Renal cortex interstitium (tissue), 11 donors: ENCODE data around the gene NLGN1. TPM values are rescaled to one million over a fixed set of nuclear protein-coding genes. Genes with fewer than 3 reads are reported as not detected.

Experiments used
- DNase-seq, 11 donors: peaks; one replicate each; pipeline ENCODE4 v3.0.0-alpha.2; 2013; ENCODE audit warnings: low read depth in 9 of 11, low spot score in 4 of 11; ENCODE audit errors: extremely low read depth in 1 of 11
- polyA plus RNA-seq, 3 donors: library from polyadenylated mRNA; unstranded; fragments of 120-200 nt; gene quantifications; one replicate each; pipeline ENCODE4 v1.2.1, GENCODE V29; 2013; ENCODE audit not compliant: insufficient read length in 3 of 3

Gene NLGN1
- polyA plus RNA-seq, 3 donors = 1.9 to 2.7 (median 2.5) TPM

GRCh38 chr3:173785004-173785403 lies 387.5 kb downstream of the NLGN1 start:
- DNase-seq = no peak

DNA sequence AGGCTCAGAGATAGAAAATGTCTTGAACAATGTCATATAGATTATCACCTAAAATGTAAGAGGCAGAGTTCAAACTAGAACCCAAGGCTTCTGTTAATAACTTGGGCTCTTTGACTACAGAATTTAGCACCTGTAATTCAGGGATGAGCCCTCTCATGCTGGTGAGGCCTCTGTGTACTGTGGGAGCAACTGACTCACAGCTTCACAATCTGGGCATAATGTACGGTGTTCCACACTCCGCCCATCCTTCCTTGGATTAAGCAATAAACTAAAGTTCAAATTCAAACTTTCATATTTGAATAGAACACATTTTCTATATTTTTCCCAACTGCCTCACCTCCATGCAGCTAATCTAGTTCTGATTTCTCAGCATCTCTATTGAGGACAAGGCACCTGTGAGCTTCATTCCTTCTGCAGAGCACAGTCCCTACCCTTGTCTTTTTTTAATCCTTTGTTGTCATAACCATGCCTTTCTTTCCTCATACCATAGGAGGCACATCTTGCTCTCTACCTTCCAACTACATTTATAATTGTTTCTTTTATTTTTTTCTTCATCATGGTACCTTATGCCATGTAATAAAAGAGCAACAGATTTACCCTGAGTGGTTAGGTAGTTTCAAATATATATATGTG lies 392.1 kb downstream of the NLGN1 start:
- no peak for DNase-seq

DNA sequence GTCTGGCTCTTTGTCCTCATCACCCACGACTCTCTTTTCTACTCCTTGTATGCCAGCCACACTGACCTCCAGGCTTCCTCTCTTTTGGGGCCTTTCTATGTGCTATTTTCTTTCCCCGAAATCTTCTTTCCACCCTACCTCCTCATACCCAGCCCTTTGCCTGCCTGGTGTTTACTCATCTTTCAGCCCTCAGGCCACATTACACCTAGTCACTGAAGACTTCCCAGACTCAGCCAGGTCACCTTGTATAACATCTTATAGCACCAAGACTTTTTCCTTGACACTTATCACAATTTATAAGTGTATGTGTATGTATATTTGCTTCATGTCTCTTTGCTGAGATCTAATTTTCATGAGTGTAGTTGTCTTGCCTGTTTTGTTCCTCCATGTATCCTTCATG lies 396.4 kb downstream of the NLGN1 start:
- no peak for DNase-seq

DNA sequence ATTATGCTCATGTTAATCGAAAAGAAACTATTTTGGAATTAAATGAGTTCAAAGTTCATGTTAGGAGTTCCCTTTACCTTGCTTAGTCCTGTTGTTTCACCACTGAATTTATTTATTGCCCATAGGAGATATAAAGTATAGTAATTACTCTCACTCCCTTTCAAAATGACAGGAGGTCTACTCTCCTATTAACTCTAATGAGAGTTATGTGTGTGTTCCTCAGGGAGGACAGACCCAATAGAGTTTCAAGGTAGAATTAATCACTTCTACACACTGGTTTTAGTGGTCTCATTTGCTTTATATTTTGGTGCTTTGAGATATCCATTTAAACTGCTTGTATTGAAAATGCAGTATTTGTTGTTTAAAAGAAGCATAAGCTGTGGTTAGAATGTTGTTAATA lies 398.9 kb downstream of the NLGN1 start:
- peak in 1 of 11 donors; percentile 10 for DNase-seq

DNA sequence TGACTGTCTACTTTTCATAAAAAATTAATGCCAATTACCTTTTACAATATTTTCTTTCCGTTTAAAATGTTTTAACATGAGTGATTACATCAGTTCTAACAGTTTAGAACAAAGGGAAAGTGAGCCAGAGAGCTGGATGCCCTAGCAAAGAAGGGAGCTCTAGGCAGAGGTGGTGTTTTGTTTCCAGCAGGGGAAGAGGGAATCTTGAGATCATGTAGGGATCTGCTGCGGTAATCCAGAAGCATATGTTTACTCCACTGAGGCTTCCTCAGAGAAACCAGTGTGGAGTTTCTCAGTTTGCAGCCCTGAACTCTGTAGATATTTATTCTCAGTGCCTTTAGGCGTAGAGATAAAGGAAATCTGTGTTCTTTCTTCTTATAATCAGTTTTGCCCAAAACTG lies 399.3 kb downstream of the NLGN1 start:
- DNase-seq = no peak

DNA sequence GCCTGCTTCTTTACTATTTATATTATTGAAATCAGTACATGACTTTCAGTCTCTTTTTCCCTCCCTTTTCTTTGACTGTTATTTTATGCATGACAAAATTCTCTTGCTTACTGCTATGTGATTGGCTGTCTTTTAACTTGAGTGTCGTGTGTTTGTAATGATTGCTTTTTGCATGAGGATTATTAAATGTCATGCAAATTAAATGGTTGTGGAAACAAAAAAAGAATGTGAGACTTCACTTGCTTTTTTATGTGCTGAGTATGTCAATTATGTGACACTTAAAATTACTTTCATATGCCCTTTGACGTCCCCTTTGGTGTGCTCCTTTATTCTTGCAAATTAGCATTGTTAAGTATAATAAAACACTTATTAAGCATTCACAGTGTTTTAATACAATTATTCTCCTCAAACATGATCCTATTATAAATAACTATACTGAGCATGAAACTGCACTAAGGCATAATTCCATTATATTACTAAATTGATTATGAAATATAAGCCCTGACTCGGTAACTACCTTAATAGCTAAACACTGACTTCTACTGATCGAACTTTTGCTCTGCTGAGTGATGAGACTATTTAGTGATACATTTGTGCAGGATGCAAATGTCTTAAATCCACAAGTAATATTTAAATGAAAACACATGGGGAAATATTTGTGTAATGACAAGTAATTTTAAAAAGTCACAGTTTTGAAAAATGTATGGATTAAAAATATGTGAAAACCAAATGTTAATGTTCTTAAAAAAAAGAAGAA lies 401.7 kb downstream of the NLGN1 start:
- DNase-seq = no peak

GRCh38 chr3:173800154-173800553 lies 402.6 kb downstream of the NLGN1 start:
- DNase-seq = no peak

DNA sequence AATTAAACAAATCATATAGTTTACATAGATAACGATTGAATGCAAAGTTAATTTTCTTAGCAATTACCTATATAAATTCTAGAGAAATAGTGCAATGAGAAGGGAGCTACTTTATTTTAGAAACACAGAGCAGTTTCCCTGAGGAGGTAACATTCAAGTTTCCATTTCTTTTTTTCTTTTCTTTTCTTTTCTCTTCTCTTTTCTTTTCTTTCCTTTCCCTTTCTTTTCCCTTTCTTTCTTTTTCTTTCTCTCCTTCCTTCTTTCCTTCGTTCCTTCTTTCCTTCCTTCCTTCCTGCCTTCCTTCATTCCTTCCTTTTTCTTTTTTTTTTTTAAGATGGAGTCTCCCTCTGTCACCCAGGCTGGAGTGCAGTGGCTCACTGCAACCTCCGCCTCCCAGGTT lies 417.3 kb downstream of the NLGN1 start:
- DNase-seq = no peak

- DNase-seq = no peak
Observed at GRCh38 chr3:173819368-173819767, 421.8 kb downstream of the NLGN1 start.

DNA sequence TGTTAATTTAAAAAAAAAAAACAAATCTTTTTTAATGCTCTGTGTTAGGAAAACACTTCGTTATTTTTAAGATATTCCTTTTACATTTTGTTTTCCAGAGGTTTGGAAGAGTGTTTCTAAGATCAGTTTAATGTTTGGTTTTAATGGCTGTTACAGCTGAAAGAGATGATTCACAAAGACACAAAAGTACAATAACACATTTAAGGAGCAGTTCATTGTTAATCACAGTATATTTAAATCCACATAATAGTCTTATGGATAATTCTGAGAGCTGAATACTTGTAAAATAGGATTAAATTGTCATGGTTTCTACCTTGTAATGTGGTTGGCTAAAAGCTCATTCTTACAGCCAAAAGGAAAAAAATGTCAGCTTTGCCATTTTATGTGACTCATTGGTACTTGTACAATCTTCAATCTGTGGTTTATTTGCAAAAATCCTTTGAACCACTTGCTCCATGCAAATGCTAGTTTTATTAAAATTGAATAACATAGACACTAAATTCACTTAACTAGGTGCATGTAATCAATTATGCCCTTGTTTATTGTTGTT lies 426.4 kb downstream of the NLGN1 start:
- no peak for DNase-seq

DNA sequence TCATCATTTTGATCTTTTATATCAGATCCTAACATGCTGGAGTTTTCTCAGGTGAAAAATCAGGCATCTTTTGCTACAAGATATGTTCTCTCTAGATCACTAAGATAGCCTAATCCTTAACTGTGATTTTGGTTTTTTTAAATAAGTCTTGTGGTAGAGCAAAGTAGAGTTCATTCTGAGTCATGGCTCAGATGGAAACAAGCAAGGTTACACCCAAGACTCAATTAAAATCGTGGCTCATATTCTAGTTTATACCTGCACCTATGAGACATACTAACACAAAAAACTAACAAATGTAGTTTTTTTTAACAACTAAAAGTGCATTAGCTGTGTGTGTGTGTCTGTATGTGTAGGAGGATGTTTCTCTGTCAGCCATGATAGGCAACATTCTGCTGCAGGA lies 428.2 kb downstream of the NLGN1 start:
- DNase-seq = no peak

- no peak for DNase-seq
Observed at GRCh38 chr3:173826416-173826815, 428.9 kb downstream of the NLGN1 start.

DNA sequence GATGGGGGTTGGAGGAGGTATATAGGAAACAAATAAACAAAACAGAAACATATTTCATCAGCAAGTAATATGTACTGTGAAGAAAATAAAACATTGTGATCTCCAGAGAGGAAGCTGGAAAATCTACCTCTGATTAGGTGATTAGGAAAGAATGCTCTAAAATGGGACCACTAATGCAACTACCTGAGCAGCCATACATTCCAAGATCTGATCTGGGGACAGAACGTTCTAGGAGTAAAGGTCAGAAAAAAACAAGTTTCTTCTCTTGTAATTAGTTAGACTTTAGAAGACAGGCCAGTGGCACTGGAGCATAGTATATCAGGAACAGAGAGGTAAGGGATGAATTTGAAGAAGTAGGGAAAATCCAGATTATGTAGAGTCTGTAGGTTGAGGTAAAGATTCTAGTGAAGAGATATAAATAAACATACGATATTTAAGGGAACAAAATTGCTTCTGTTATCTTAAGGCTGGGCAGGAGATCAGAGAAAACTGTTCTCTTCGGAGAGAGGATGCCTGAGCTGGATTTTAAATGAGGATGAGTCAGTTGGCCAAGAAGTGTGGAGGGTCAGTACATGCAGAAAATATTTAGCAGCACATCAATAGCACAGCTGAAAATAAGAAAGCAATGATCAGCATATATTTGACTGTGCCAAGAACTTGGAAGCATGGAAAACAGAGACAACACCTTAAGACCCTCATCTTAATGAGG lies 429.5 kb downstream of the NLGN1 start:
- no peak for DNase-seq

GRCh38 chr3:173838644-173839043 lies 441.1 kb downstream of the NLGN1 start:
- no peak for DNase-seq

DNA sequence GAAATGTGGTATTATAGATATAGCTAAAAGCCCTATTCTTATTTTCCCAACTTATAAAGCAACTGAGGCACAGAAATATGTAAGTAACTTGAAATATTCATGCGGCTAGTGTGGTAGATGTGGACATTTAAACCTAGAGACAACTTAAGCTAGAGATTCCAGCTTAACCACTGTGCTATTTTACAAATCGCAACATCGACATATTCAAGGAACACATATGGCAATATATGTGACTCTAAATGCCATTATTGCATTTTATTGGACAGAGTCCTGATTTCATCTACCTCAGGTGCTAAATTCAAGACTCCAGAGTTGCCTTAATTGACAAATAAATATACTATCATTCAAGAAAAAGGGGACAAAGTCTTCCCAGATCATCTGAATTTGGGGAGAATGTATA lies 442.3 kb downstream of the NLGN1 start:
- DNase-seq = no peak

GRCh38 chr3:173841334-173841733 lies 443.8 kb downstream of the NLGN1 start:
- DNase-seq = no peak

DNA sequence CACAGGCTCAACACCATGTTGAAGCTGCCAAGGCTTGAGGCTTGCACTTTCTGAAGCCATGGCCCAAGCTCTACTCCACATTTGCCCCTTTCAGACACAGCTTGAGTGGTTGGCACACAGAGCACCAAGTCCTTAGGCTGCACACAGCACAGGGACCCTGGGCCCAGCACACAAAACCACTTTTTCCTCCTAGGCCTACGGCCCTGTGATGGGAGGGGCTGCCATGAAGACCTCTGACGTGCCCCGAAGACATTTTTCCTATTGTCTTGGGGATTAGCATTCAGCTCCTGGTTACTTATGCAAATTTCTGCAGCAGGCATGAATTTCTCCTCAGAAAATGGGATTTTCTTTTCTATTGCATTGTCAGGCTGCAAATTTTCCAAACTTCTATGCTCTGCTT lies 445.5 kb downstream of the NLGN1 start:
- DNase-seq = no peak

DNA sequence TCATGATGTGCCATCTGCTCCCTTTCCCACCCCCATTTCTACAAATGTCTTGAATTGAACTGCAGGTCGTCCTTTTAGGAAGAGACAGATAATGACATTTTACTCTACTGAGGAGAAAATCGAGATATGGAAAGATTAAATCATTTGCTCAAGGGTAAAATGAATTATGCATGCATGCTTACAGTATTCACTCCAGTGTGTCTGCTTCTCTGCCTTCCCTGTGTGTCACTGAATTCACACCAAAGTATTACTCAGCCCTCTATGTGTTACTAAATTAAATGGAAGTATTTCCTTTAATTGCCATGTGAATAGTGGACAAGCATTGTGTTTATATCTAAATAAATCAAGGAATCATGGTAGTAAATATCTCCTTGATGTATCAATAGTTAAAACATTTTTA lies 449.0 kb downstream of the NLGN1 start:
- DNase-seq = no peak

DNA sequence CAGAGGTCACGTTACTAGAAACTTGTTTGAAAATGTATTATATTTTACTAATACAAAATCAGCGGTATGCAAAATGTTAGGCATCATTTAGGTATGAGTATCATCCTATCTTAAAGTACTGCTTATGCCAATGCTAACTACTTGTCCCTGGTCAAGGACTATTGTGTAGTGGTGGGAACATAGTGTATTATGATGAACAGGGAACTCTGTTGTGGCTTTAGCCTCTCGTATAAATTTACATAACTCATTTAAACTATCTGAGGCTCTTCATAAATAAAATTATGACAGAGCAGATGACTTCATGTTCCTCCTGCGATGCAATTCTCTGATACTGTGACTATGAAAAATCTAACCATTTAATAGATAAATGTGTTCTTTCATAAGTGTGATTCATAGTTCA lies 451.9 kb downstream of the NLGN1 start:
- DNase-seq = no peak

GRCh38 chr3:173857154-173857553 lies 459.6 kb downstream of the NLGN1 start:
- DNase-seq = no peak
